Neural cell (in vitro differentiated cells): ENCODE measurements around the gene NRF1. TPM values are rescaled to one million over a fixed set of nuclear protein-coding genes. Genes with fewer than 3 reads are reported as not detected.

Experiments used
- H2AFZ ChIP-seq: fragments of 200-600, 300-800 bp; sonication (generic), shearing (Covaris generic); 2 replicates; pipeline ENCODE4 v1.6.0; 2014; ENCODE audit warnings: low read depth, mild to moderate bottlenecking, antibody characterized with exemption, low read length, moderate library complexity
- H3F3A ChIP-seq: fragments of 200-600 bp; shearing (Covaris generic); 2 replicates; pipeline ENCODE4 v1.6.1; 2016; ENCODE audit warnings: mild to moderate bottlenecking, moderate library complexity, mixed read lengths, antibody characterized with exemption, low read length; ENCODE audit not compliant: insufficient read depth, poor library complexity, severe bottlenecking
- H3K27ac ChIP-seq: fragments of 200-600, 300-800 bp; sonication (generic), shearing (Covaris generic); 2 replicates; pipeline ENCODE4 v1.5.1; 2014; ENCODE audit warnings: mild to moderate bottlenecking, low read length, moderate library complexity
- H3K27me3 ChIP-seq: fragments of 300-800, 200-600 bp; sonication (generic), shearing (Covaris generic); 2 replicates; pipeline ENCODE4 v1.6.0; 2014; ENCODE audit warnings: mild to moderate bottlenecking, low read depth, low read length, moderate library complexity; ENCODE audit not compliant: insufficient read depth
- H3K36me3 ChIP-seq: fragments of 300-800, 200-600 bp; sonication (generic), shearing (Covaris generic); 2 replicates; pipeline ENCODE4 v1.5.1; 2014; ENCODE audit warnings: mild to moderate bottlenecking, antibody characterized with exemption, low read length, moderate library complexity; ENCODE audit not compliant: insufficient read depth
- H3K4me2 ChIP-seq: fragments of 300-800, 200-600 bp; sonication (generic), shearing (Covaris generic); 2 replicates; pipeline ENCODE4 v1.6.0; 2014; ENCODE audit warnings: mild to moderate bottlenecking, low read length
- H3K4me3 ChIP-seq: fragments of 300-800, 200-600 bp; sonication (generic), shearing (Covaris generic); 2 replicates; pipeline ENCODE4 v1.5.1; 2014; ENCODE audit warnings: mild to moderate bottlenecking, low read length, moderate library complexity
- H3K79me2 ChIP-seq: fragments of 200-600 bp; shearing (Covaris generic); replicated peaks from 2 replicates; pipeline ENCODE4 v1.6.0; 2014; ENCODE audit warnings: mild to moderate bottlenecking, low read length, moderate library complexity; ENCODE audit not compliant: insufficient read depth
- H3K9ac ChIP-seq: fragments of 300-800, 200-600 bp; sonication (generic), shearing (Covaris generic); 2 replicates; pipeline ENCODE4 v1.6.1; 2016; ENCODE audit warnings: mild to moderate bottlenecking, low read length, mixed read lengths
- H3K9me2 ChIP-seq: fragments of 200-600 bp; shearing (Covaris generic); 2 replicates; pipeline ENCODE4 v1.6.1; 2016; ENCODE audit warnings: mild to moderate bottlenecking, low read length, mixed read lengths; ENCODE audit not compliant: insufficient read depth
- H3K9me3 ChIP-seq: fragments of 200-600, 300-800 bp; sonication (generic), shearing (Covaris generic); 2 replicates; pipeline ENCODE4 v1.6.1; 2016; ENCODE audit warnings: mild to moderate bottlenecking, mixed run types, low read length, moderate library complexity, mixed read lengths
- H4K20me1 ChIP-seq: fragments of 200-600 bp; shearing (Covaris generic); 2 replicates; pipeline ENCODE4 v1.6.1; 2016; ENCODE audit warnings: mild to moderate bottlenecking, mixed run types; ENCODE audit not compliant: insufficient read depth
- CTCF ChIP-seq: fragments of 450-650 bp; IDR thresholded peaks from 2 replicates; pipeline ENCODE4 v1.5.1; 2014; ENCODE audit warnings: antibody characterized with exemption, mild to moderate bottlenecking, moderate library complexity; ENCODE audit not compliant: poor library complexity, severe bottlenecking
- EP300 ChIP-seq: fragments of 450-650 bp; conservative IDR thresholded peaks from 2 replicates; pipeline ENCODE4 v1.6.1; 2014; ENCODE audit warnings: antibody characterized with exemption, mild to moderate bottlenecking, moderate library complexity; ENCODE audit not compliant: poor library complexity, severe bottlenecking
- EZH2 ChIP-seq: fragments of 200-600, 300-800 bp; shearing (Covaris generic), sonication (generic); IDR thresholded peaks from 2 replicates; pipeline ENCODE4 v1.6.1; 2014; ENCODE audit warnings: antibody characterized with exemption, low read length, borderline replicate concordance, mild to moderate bottlenecking; ENCODE audit not compliant: insufficient read depth, poor library complexity, severe bottlenecking
- MXI1 ChIP-seq: fragments of 450-650 bp; conservative IDR thresholded peaks from 2 replicates; pipeline ENCODE4 v1.6.1; 2014; ENCODE audit warnings: antibody characterized with exemption, mild to moderate bottlenecking; ENCODE audit not compliant: poor library complexity, severe bottlenecking
- POLR2AphosphoS5 ChIP-seq: IDR thresholded peaks from 2 replicates; pipeline ENCODE4 v1.6.1; 2012
- REST ChIP-seq: IDR thresholded peaks from 2 replicates; pipeline ENCODE4 v1.6.1; 2012; ENCODE audit warnings: borderline replicate concordance
- SMC3 ChIP-seq: fragments of 450-650 bp; conservative IDR thresholded peaks from 2 replicates; pipeline ENCODE4 v1.6.1; 2014; ENCODE audit warnings: antibody characterized with exemption, mild to moderate bottlenecking, moderate library complexity; ENCODE audit not compliant: poor library complexity
- TAF1 ChIP-seq: IDR thresholded peaks from 2 replicates; pipeline ENCODE4 v1.6.1; 2012; ENCODE audit warnings: low read depth
- polyA plus RNA-seq: library from polyadenylated mRNA; depleted of rRNA; stranded (reverse); fragments of >200 nt; gene quantifications from 2 replicates; pipeline ENCODE4 v1.2.3, GENCODE V29; 2014

Gene NRF1
- polyA plus RNA-seq, 1 donor from 2014 or later: 13.2 TPM

GRCh38 chr7:129777993-129778769, 166.7 kb downstream of the NRF1 start:
- Histone ChIP-seq H3K9me2 (no peaks in the 10 kb centered on the region), H3K36me3 (no peaks in the 10 kb centered on the region), H3K79me2 (no peaks in the 10 kb centered on the region), H3K9ac (no peak overlapping the region), H3K4me3 (peak overlapping the region; percentile 13), H2AFZ (no peak overlapping the region), H4K20me1 (no peaks in the 10 kb centered on the region), H3K27ac (no peak overlapping the region), H3F3A (no peaks in the 10 kb centered on the region), H3K9me3 (no peaks in the 10 kb centered on the region), H3K4me2 (no peak overlapping the region), H3K27me3 (peaks cover 79% of the 10 kb centered on the region)
- TF ChIP-seq SMC3: no peak
- TF ChIP-seq POLR2AphosphoS5: peak; percentile 71
- TF ChIP-seq EP300: no peak

GRCh38 chr7:129778770-129779601, 167.5 kb downstream of the NRF1 start:
- H3K36me3 ChIP-seq: no peaks in the 10 kb centered on the region
- H3K9me2 ChIP-seq: no peaks in the 10 kb centered on the region
- H3K27ac ChIP-seq: no peak overlapping the region
- peaks cover 87% of the 10 kb centered on the region for H3K27me3 ChIP-seq
- peak overlapping the region; percentile 58 for H3K4me3 ChIP-seq
- no peaks in the 10 kb centered on the region for H4K20me1 ChIP-seq
- no peak overlapping the region for H3K4me2 ChIP-seq
- H3K9me3 ChIP-seq: no peaks in the 10 kb centered on the region
- no peak overlapping the region for H2AFZ ChIP-seq
- no peaks in the 10 kb centered on the region for H3K79me2 ChIP-seq
- no peaks in the 10 kb centered on the region for H3F3A ChIP-seq
- TF ChIP-seq EP300: no peak
- TF ChIP-seq EZH2: peak; percentile 75
- no peak for TF ChIP-seq MXI1
- TF ChIP-seq REST: no peak
- TF ChIP-seq SMC3: no peak
- no peak for TF ChIP-seq TAF1
- TF ChIP-seq CTCF: peak; percentile 32
- H3K9ac ChIP-seq: no peak overlapping the region
